H1 (cell line): ENCODE data around the gene DAPK3. TPM values are rescaled to one million over a fixed set of nuclear protein-coding genes. Genes with fewer than 3 reads are reported as not detected.

Source experiments
- CTCF ChIA-PET: fragments of 300-600 bp; sonication (Branson Sonifier 250); formaldehyde crosslinking; loops from one replicate; lab custom pipeline; 2021; ENCODE audit not compliant: partially characterized antibody; lab: Charles Lee
- POLR2A ChIA-PET: fragments of 300-600 bp; sonication (Branson Sonifier 250); formaldehyde crosslinking; loops from one replicate; lab custom pipeline; 2021; ENCODE audit warnings: inconsistent platforms; ENCODE audit not compliant: partially characterized antibody; lab: Charles Lee
- DNase-seq, 2 experiments: peaks; one replicate each; pipeline versions ENCODE4 v3.0.0 to v3.0.0-alpha.2; 2010 to 2022; ENCODE audit warnings: low spot score in 2 of 2, low read depth in 1 of 2, mixed read lengths in 1 of 2
- FAIRE-seq: peaks from 2 replicates; lab custom pipeline; 2011; peaks lifted over from hg19 to GRCh38; lab: Jason Lieb, UNC
- H2AFZ ChIP-seq: 2 replicates; pipeline ENCODE4 v1.8.1; 2012; ENCODE audit warnings: low read length, inconsistent platforms
- H2AK5ac ChIP-seq: 2 replicates; pipeline ENCODE4 v1.6.1; 2013; ENCODE audit warnings: low read depth, low read length
- H2BK120ac ChIP-seq: replicated peaks from 2 replicates; pipeline ENCODE3; 2013; ENCODE audit warnings: low read depth, low read length, inconsistent platforms
- H2BK12ac ChIP-seq: 2 replicates; pipeline ENCODE4 v1.6.1; 2013; ENCODE audit warnings: low read depth, low read length
- H2BK15ac ChIP-seq: 2 replicates; pipeline ENCODE4 v1.6.1; 2013; ENCODE audit warnings: low read length
- H2BK20ac ChIP-seq: 2 replicates; pipeline ENCODE4 v1.6.1; 2013; ENCODE audit warnings: low read length
- H2BK5ac ChIP-seq: 2 replicates; pipeline ENCODE4 v1.6.1; 2013; ENCODE audit warnings: low read depth, low read length
- H3K14ac ChIP-seq: 2 replicates; pipeline ENCODE4 v1.6.1; 2013; ENCODE audit warnings: inconsistent platforms; ENCODE audit not compliant: insufficient read length
- H3K18ac ChIP-seq: 2 replicates; pipeline ENCODE4 v1.6.1; 2013; ENCODE audit warnings: low read length; ENCODE audit errors: extremely low read depth
- H3K23ac ChIP-seq: 2 replicates; pipeline ENCODE4 v1.6.1; 2013; ENCODE audit warnings: inconsistent platforms; ENCODE audit not compliant: insufficient read length
- H3K23me2 ChIP-seq: 2 replicates; pipeline ENCODE4 v1.6.1; 2013; ENCODE audit warnings: low read depth, low read length
- H3K27ac ChIP-seq: 2 replicates; pipeline ENCODE4 v1.6.1; 2011; ENCODE audit warnings: low read depth, low read length, inconsistent platforms
- H3K27me3 ChIP-seq, 4 experiments: replicated peaks in 1 of 4; 1 replicate in 1 of 4; 2 replicates in 3 of 4; pipeline versions ENCODE4 v1.6.1 to v1.8.1; 2011 to 2013; ENCODE audit warnings: low read length in 3 of 4, mild to moderate bottlenecking in 3 of 4, inconsistent platforms in 2 of 4, mixed read lengths in 2 of 4, moderate library complexity in 1 of 4; ENCODE audit not compliant: control insufficient read depth in 3 of 4, insufficient read depth in 3 of 4; ENCODE audit errors: extremely low read depth in 1 of 4
- H3K36me3 ChIP-seq, 4 experiments: 2 replicates each; pipeline versions ENCODE4 v1.6.1 to v1.8.1; 2011 to 2013; ENCODE audit warnings: mild to moderate bottlenecking in 4 of 4, low read length in 3 of 4, moderate library complexity in 2 of 4, control low read depth in 1 of 4, inconsistent platforms in 1 of 4; ENCODE audit not compliant: insufficient read depth in 4 of 4, control insufficient read depth in 2 of 4
- H3K4ac ChIP-seq: replicated peaks from 2 replicates; pipeline ENCODE3; 2013; ENCODE audit warnings: low read length, low read depth, mixed read lengths, inconsistent platforms; ENCODE audit not compliant: insufficient read length
- H3K4me1 ChIP-seq, 4 experiments: replicated peaks in 1 of 4; 1 replicate in 1 of 4; 2 replicates in 3 of 4; pipeline versions ENCODE4 v1.6.1 to v1.8.1; 2011 to 2013; ENCODE audit warnings: low read length in 3 of 4, inconsistent platforms in 2 of 4, mixed read lengths in 1 of 4; ENCODE audit not compliant: insufficient read depth in 4 of 4, control insufficient read depth in 3 of 4
- H3K4me2 ChIP-seq, 2 experiments: 2 replicates each; pipeline versions ENCODE4 v1.6.1 to v1.8.1; 2011 to 2013; ENCODE audit warnings: low read depth in 2 of 2, low read length in 2 of 2, control low read depth in 1 of 2, inconsistent platforms in 1 of 2, mild to moderate bottlenecking in 1 of 2; ENCODE audit not compliant: insufficient read depth in 1 of 2
- H3K4me3 ChIP-seq, 4 experiments: fragments of 200-600, 300-600 bp in 1 of 4; sonication (generic), shearing (Covaris generic), sonication (Bioruptor Twin) in 1 of 4; 2 replicates each; pipeline versions ENCODE4 v1.5.1 to v1.8.1; 2011 to 2016; ENCODE audit warnings: low read length in 4 of 4, low read depth in 3 of 4, control low read depth in 2 of 4, inconsistent platforms in 2 of 4, mild to moderate bottlenecking in 2 of 4, mixed read lengths in 1 of 4, moderate library complexity in 1 of 4; ENCODE audit not compliant: insufficient read depth in 2 of 4; ENCODE audit errors: extremely low read depth in 1 of 4
- H3K56ac ChIP-seq: replicated peaks from 2 replicates; pipeline ENCODE3; 2013; ENCODE audit warnings: low read depth, mild to moderate bottlenecking, mixed read lengths, low read length, inconsistent platforms; ENCODE audit not compliant: insufficient read length
- H3K79me1 ChIP-seq: 2 replicates; pipeline ENCODE4 v1.6.1; 2013; ENCODE audit warnings: low read depth, low read length, control low read depth
- H3K79me2 ChIP-seq, 2 experiments: 2 replicates each; pipeline versions ENCODE4 v1.6.1 to v1.8.1; 2012 to 2013; ENCODE audit warnings: low read length in 2 of 2, mild to moderate bottlenecking in 2 of 2, inconsistent platforms in 1 of 2; ENCODE audit not compliant: insufficient read depth in 2 of 2, control insufficient read depth in 1 of 2
- H3K9ac ChIP-seq, 4 experiments: replicated peaks in 1 of 4; 1 replicate in 1 of 4; 2 replicates in 3 of 4; pipeline versions ENCODE4 v1.6.1 to v1.8.1; 2011 to 2013; ENCODE audit warnings: low read depth in 3 of 4, low read length in 3 of 4, control low read depth in 2 of 4, mild to moderate bottlenecking in 2 of 4, moderate library complexity in 2 of 4, inconsistent platforms in 1 of 4; ENCODE audit errors: extremely low read depth in 1 of 4
- H3K9me3 ChIP-seq, 2 experiments: 2 replicates each; pipeline versions ENCODE4 v1.6.1 to v1.8.1; 2012 to 2013; ENCODE audit warnings: mild to moderate bottlenecking in 2 of 2, moderate library complexity in 2 of 2, control low read depth in 1 of 2, inconsistent platforms in 1 of 2, low read depth in 1 of 2, low read length in 1 of 2, mixed read lengths in 1 of 2; ENCODE audit not compliant: insufficient read depth in 2 of 2
- H4K20me1 ChIP-seq, 2 experiments: replicated peaks in 1 of 2; 2 replicates each; pipeline versions ENCODE3 to v1.8.1; 2011 to 2013; ENCODE audit warnings: inconsistent platforms in 2 of 2, low read length in 2 of 2, mild to moderate bottlenecking in 1 of 2; ENCODE audit not compliant: insufficient read depth in 2 of 2, control insufficient read depth in 1 of 2
- H4K5ac ChIP-seq: 2 replicates; pipeline ENCODE4 v1.6.1; 2013; ENCODE audit warnings: low read length, low read depth, mixed read lengths, inconsistent platforms; ENCODE audit not compliant: insufficient read length
- H4K8ac ChIP-seq: 2 replicates; pipeline ENCODE4 v1.8.0; 2013; ENCODE audit warnings: mild to moderate bottlenecking, moderate library complexity, low read length, inconsistent platforms; ENCODE audit not compliant: insufficient read depth; ENCODE audit errors: extremely low read depth
- H4K91ac ChIP-seq: replicated peaks from 2 replicates; pipeline ENCODE3; 2013; ENCODE audit warnings: low read length, mixed read lengths, inconsistent platforms; ENCODE audit not compliant: insufficient read length
- CEBPB ChIP-seq: IDR thresholded peaks from 2 replicates; pipeline ENCODE4 v1.6.1; 2012; ENCODE audit warnings: low read depth, low read length
- EZH2 ChIP-seq: fragments of 200-600 bp; sonication (generic); IDR thresholded peaks from 2 replicates; pipeline ENCODE4 v1.7.1; 2012; ENCODE audit warnings: low read depth, mild to moderate bottlenecking, moderate library complexity, low read length, inconsistent platforms; ENCODE audit not compliant: severe bottlenecking
- FOSL1 ChIP-seq: IDR thresholded peaks from 2 replicates; pipeline ENCODE4 v1.6.1; 2011; ENCODE audit warnings: mild to moderate bottlenecking, low read depth, low read length, moderate library complexity; ENCODE audit not compliant: insufficient read depth
- SUZ12 ChIP-seq: fragments of 200-600 bp; sonication (generic); IDR thresholded peaks from 2 replicates; pipeline ENCODE4 v1.6.1; 2012; ENCODE audit warnings: mild to moderate bottlenecking, inconsistent platforms, low read length, moderate library complexity, mixed read lengths
- TAF7 ChIP-seq: optimal IDR thresholded peaks from 2 replicates; pipeline ENCODE3; 2011; ENCODE audit warnings: low read depth, mild to moderate bottlenecking, inconsistent platforms, low read length, moderate library complexity, borderline replicate concordance
- whole genome bisulfite sequencing, 2 experiments: shearing (Covaris generic) in 1 of 2; methylation state at CpG; one replicate each; pipeline versions ENCODE4 v1.1.6 to v1.1.7; 2013 to 2015; ENCODE audit warnings: low lambda C conversion rate in 2 of 2, mixed read lengths in 2 of 2, inconsistent platforms in 1 of 2, low coverage in 1 of 2, missing lambda C conversion rate in 1 of 2; ENCODE audit not compliant: insufficient replicate concordance in 2 of 2, insufficient coverage in 1 of 2, insufficient read length in 1 of 2; ENCODE audit errors: extremely low coverage in 1 of 2, missing lambda C conversion rate in 1 of 2; 5-methylcytosine and 5-hydroxymethylcytosine counted together
- polyA plus RNA-seq, 7 experiments: library from polyadenylated mRNA; depleted of rRNA in 3 of 7; stranded (reverse) in 5 of 7; unstranded in 2 of 7; fragments of >200 nt in 5 of 7; fragments of 200-250 nt in 2 of 7; gene quantifications; 1 replicate in 5 of 7; 2 replicates in 1 of 7; 4 replicates in 1 of 7; pipeline versions ENCODE4 v1.2.1 to v1.2.3, GENCODE V29; 2011 to 2013; ENCODE audit warnings: missing spikeins in 2 of 7, mixed read lengths in 2 of 7
- total RNA-seq: library from RNA; stranded (reverse); fragmentation: NEBNext Ultra II Directional; extraction: Animal tissue kit (Norgen Biotek cat#: 25700); gene quantifications from 2 replicates; pipeline ENCODE4 v1.2.1, GENCODE V29; 2021
- TF ChIP-seq, protein P1 (sequence below): IDR thresholded peaks from 2 replicates; pipeline ENCODE4 v1.6.1; 2011; ENCODE audit warnings: low read depth, mild to moderate bottlenecking, low read length; ENCODE audit not compliant: insufficient read depth

The DAPK3 gene
- total and polyA plus RNA-seq, 2 of the 8 experiments (the other 6 are each of a cell fraction or from before 2014, with no cell fraction given), result 53.2 to 78.1 TPM

DNA sequence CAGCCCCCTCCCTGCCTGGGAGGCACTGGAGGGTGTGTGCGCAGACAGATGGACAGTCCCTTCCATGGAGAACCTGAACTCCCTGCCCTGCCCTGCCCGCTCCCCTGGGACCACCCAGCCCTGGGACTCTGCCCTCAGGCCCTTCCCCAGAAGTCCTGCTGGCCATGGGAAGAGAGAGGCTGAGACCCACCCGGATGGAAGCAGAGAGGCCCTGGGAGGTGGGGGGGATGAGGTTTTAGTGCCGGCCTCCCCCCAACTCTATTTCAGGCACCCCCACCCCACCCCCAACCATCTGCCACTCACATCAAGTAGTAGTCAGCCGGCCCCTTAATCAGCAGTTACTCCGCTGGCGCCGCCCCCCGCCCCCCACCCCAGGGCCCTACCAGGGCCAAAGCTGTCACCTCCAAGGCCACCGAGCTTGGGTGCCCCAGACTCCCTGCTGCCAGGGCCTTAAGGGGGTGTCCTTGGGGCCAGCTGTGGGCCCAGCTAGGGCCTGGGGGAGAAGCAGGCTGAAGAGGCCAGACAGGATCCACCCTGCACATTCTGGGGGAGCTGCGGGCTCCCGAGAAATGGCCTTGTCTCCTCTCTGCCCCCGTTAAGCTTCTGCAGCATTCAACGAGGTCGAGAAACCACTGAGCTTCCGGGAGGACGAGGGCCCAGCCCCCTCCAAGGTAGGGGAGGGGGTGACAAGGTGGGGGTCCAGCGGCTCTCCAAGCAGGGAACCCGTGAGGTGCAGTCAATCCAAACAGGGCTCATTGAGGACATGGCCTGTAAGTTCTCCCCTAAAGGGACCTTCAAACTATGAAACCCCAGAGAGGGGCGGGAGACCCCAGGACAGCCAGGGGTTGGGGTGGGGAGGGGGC lies 20.7 kb downstream of the DAPK3 start:
- ChIA-PET CTCF (interaction anchor here (0.7 to 0.9 kb wide), 2 partner anchors 18 to 37 kb away, joined by 3 to 4 read pairs; no protein-coding TSS in a partner anchor), POLR2A (interaction anchor here (1.0 to 24.8 kb wide), 7 partner anchors 12 to 267 kb away, joined by 3 to 870 read pairs (median 7); partner anchors contain the start of genes EEF2 and NMRK2)
- no peak overlapping the region for H2BK5ac ChIP-seq
- no peak overlapping the region for H3K23ac ChIP-seq
- H3K18ac ChIP-seq, result no peak overlapping the region
- no peaks in the 10 kb centered on the region for H3K27me3 ChIP-seq
- no peak overlapping the region for H4K8ac ChIP-seq
- H3K14ac ChIP-seq, result no peak overlapping the region
- no peak overlapping the region for H3K56ac ChIP-seq
- DNase-seq (no peak), FAIRE-seq (no peak)
- no peak overlapping the region for H2BK120ac ChIP-seq
- no peak overlapping the region for H3K4me3 ChIP-seq
- no peaks in the 10 kb centered on the region for H3K23me2 ChIP-seq
- no peak overlapping the region for H2BK20ac ChIP-seq
- no peaks in the 10 kb centered on the region for H3K79me1 ChIP-seq
- H3K9ac ChIP-seq, result no peak overlapping the region
- H3K4me2 ChIP-seq, result no peak overlapping the region
- no peak overlapping the region for H3K4ac ChIP-seq
- H2AK5ac ChIP-seq, result no peak overlapping the region
- H4K20me1 ChIP-seq, result peaks cover 0 to 5% of the 10 kb centered on the region in 2 experiments
- no peak overlapping the region for H4K91ac ChIP-seq
- H2AFZ ChIP-seq, result no peak overlapping the region
- no peaks in the 10 kb centered on the region for H3K79me2 ChIP-seq
- no peaks in the 10 kb centered on the region for H3K9me3 ChIP-seq
- TF ChIP-seq SUZ12, result no peak
- TF ChIP-seq, protein P1, sequence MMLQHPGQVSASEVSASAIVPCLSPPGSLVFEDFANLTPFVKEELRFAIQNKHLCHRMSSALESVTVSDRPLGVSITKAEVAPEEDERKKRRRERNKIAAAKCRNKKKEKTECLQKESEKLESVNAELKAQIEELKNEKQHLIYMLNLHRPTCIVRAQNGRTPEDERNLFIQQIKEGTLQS, result no peak
- no peak for TF ChIP-seq EZH2
- TF ChIP-seq FOSL1, result no peak
- TF ChIP-seq TAF7, result no peak
- no peak for TF ChIP-seq CEBPB
- 86% methylated on average over 14 of the region's 20 CpGs; no CpG with 5 or more reads in 1 of the 2 experiments for WGBS, 2 experiments
- H4K5ac ChIP-seq, result no peak overlapping the region
- H3K4me1 ChIP-seq, result peaks cover 0 to 6% (median 2%) of the 10 kb centered on the region in 4 experiments; a peak in 4 of 7 replicates
- no peak overlapping the region for H3K27ac ChIP-seq
- no peak overlapping the region for H2BK15ac ChIP-seq
- H3K36me3 ChIP-seq, result no peaks in the 10 kb centered on the region
- 0 out of 2 replicates have a peak overlapping the region, but pooled peaks have one; percentile 60 for H2BK12ac ChIP-seq
